ENCODE data around the gene LRRC72. TPM values are rescaled to one million over a fixed set of nuclear protein-coding genes. Genes with fewer than 3 reads are reported as not detected.

The LRRC72 gene
- polyA plus RNA-seq, 1 donor (not counting 4 experiments of a cell fraction or from before 2014, with no cell fraction given) = not detected

DNA sequence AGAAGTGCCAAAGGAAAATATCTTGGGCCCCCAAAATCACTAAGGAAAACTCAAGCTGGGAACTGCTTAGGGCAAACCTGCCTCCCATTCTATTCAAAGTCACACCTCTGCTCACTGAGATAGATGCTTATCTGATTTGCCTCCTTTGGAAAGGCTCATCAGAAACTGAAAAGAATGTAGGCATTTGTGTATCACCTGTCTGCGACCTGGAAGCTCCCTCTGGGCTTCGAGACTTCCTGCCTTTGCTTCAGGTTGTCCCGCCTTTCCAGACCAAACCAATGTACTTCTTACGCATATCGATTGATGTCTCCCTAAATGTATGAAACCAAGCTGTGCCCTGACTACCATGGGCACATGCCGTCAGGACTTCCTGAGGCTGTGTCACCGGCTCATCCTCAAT lies 14.5 kb upstream of the LRRC72 start:
- no peak overlapping the region for H3K4me2 ChIP-seq (ENCODE audit: control insufficient read depth, extremely low read depth, insufficient read depth, low read depth, low read length)
- no peaks in the 10 kb centered on the region for H3K9me3 ChIP-seq (ENCODE audit: control insufficient read depth, low read depth, low read length)
- dilution Hi-C loops (cut with MboI; ENCODE audit: extremely low pct_ligation_motif_present, low sequenced_read_pairs) = no loop called here
- no peaks in the 10 kb centered on the region for H3K9me1 ChIP-seq (ENCODE audit: control insufficient read depth, extremely low read depth, insufficient read depth, low read length)
- TF ChIP-seq EZH2 (IDR thresholded peaks at IDR 0.05; ENCODE audit: low read length) = no peak
- TF ChIP-seq, protein P1, sequence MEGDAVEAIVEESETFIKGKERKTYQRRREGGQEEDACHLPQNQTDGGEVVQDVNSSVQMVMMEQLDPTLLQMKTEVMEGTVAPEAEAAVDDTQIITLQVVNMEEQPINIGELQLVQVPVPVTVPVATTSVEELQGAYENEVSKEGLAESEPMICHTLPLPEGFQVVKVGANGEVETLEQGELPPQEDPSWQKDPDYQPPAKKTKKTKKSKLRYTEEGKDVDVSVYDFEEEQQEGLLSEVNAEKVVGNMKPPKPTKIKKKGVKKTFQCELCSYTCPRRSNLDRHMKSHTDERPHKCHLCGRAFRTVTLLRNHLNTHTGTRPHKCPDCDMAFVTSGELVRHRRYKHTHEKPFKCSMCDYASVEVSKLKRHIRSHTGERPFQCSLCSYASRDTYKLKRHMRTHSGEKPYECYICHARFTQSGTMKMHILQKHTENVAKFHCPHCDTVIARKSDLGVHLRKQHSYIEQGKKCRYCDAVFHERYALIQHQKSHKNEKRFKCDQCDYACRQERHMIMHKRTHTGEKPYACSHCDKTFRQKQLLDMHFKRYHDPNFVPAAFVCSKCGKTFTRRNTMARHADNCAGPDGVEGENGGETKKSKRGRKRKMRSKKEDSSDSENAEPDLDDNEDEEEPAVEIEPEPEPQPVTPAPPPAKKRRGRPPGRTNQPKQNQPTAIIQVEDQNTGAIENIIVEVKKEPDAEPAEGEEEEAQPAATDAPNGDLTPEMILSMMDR (optimal IDR thresholded peaks at IDR 0.05 in 1 of 3, IDR thresholded peaks at IDR 0.05 in 1 of 3, conservative IDR thresholded peaks at IDR 0.05 in 1 of 3; ENCODE audit: extremely low read depth in 1 of 3, insufficient read depth in 2 of 3, low read length in 3 of 3) = no peak
- no peak overlapping the region for H3K4me3 ChIP-seq (ENCODE audit: control insufficient read depth in 2 of 3, extremely low read depth in 1 of 3, insufficient read depth in 2 of 3, low read depth in 1 of 3, low read length in 3 of 3)
- no peaks in the 10 kb centered on the region for H3K4me1 ChIP-seq (ENCODE audit: control insufficient read depth, extremely low read depth, insufficient read depth, low read length)
- no peak overlapping the region for H3K9ac ChIP-seq (ENCODE audit: control insufficient read depth, extremely low read depth, insufficient read depth, low read length)
- no peak overlapping the region for H2AFZ ChIP-seq (ENCODE audit: control insufficient read depth, low read length)
- no peak overlapping the region for H3K27ac ChIP-seq (ENCODE audit: control insufficient read depth, insufficient read depth, low read length)
- DNase-seq (ENCODE audit: low read depth, low spot score) (no peak), FAIRE-seq (no peak)
- H3K27me3 ChIP-seq (ENCODE audit: control insufficient read depth, extremely low read depth, insufficient read depth, low read length) = no peaks in the 10 kb centered on the region
- no peaks in the 10 kb centered on the region for H3K36me3 ChIP-seq (ENCODE audit: control insufficient read depth in 2 of 2, extremely low read depth in 1 of 2, insufficient read depth in 2 of 2, low read length in 2 of 2)
- no peaks in the 10 kb centered on the region for H3K79me2 ChIP-seq (ENCODE audit: control insufficient read depth, insufficient read depth, low read length)
- H4K20me1 ChIP-seq (ENCODE audit: control insufficient read depth, extremely low read depth, insufficient read depth, low read length) = no peaks in the 10 kb centered on the region

DNA sequence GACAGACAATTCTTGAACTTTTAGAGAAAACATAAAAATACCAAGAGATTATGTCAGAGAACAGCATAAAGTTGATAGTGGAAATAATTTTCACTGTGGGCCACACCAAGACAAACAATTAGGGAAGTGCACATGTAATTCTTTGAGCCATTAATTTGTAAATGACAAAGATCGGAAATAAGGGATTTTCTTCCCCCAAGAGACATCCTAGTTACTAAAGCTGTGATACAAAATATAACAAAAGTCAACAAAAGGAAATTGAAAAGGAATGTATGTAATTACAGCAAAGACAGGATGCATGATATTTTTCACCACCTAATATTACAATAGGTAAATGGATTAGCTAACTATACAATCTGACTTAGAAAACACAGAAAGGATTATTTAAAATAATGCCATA lies 12.4 kb upstream of the LRRC72 start:
- H3K27me3 ChIP-seq (ENCODE audit: control insufficient read depth, extremely low read depth, insufficient read depth, low read length) = no peaks in the 10 kb centered on the region
- FAIRE-seq = no peak
- H3K79me2 ChIP-seq (ENCODE audit: control insufficient read depth, insufficient read depth, low read length) = no peaks in the 10 kb centered on the region
- no peak overlapping the region for H3K4me3 ChIP-seq (ENCODE audit: control insufficient read depth in 2 of 3, extremely low read depth in 1 of 3, insufficient read depth in 2 of 3, low read depth in 1 of 3, low read length in 3 of 3)
- H3K9me1 ChIP-seq (ENCODE audit: control insufficient read depth, extremely low read depth, insufficient read depth, low read length) = no peaks in the 10 kb centered on the region
- no peak for TF ChIP-seq EZH2 (IDR thresholded peaks at IDR 0.05; ENCODE audit: low read length)
- TF ChIP-seq, protein P1 (optimal IDR thresholded peaks at IDR 0.05 in 1 of 3, IDR thresholded peaks at IDR 0.05 in 1 of 3, conservative IDR thresholded peaks at IDR 0.05 in 1 of 3; ENCODE audit: extremely low read depth in 1 of 3, insufficient read depth in 2 of 3, low read length in 3 of 3) = no peak
- no peak overlapping the region for H2AFZ ChIP-seq (ENCODE audit: control insufficient read depth, low read length)
- no peak overlapping the region for H3K27ac ChIP-seq (ENCODE audit: control insufficient read depth, insufficient read depth, low read length)
- no peak overlapping the region for H3K4me2 ChIP-seq (ENCODE audit: control insufficient read depth, extremely low read depth, insufficient read depth, low read depth, low read length)
- dilution Hi-C loops (cut with MboI; ENCODE audit: extremely low pct_ligation_motif_present, low sequenced_read_pairs) = no loop called here
- no peaks in the 10 kb centered on the region for H3K36me3 ChIP-seq (ENCODE audit: control insufficient read depth in 2 of 2, extremely low read depth in 1 of 2, insufficient read depth in 2 of 2, low read length in 2 of 2)
- no peak overlapping the region for H3K9ac ChIP-seq (ENCODE audit: control insufficient read depth, extremely low read depth, insufficient read depth, low read length)
- no peaks in the 10 kb centered on the region for H4K20me1 ChIP-seq (ENCODE audit: control insufficient read depth, extremely low read depth, insufficient read depth, low read length)
- no peaks in the 10 kb centered on the region for H3K4me1 ChIP-seq (ENCODE audit: control insufficient read depth, extremely low read depth, insufficient read depth, low read length)
- H3K9me3 ChIP-seq (ENCODE audit: control insufficient read depth, low read depth, low read length) = no peaks in the 10 kb centered on the region
- no peak for DNase-seq (ENCODE audit: low read depth, low spot score)

All from keratinocyte (primary cell).